WTC11 (cell line): Measurements from ENCODE around the gene NEXMIF. TPM values are rescaled to one million over a fixed set of nuclear protein-coding genes. Genes with fewer than 3 reads are reported as not detected.

Experiments
- AR ChIP-seq: fragments of 250-450 bp; sonication (Bioruptor Pico); IDR thresholded peaks from 2 replicates; pipeline ENCODE4 v1.9.0; 2021; ENCODE audit warnings: mild to moderate bottlenecking
- CREB1 ChIP-seq: sonication (generic); formaldehyde crosslinking; IDR thresholded peaks from 2 replicates; pipeline ENCODE4 v1.8.0; 2023; ENCODE audit warnings: mild to moderate bottlenecking, missing genetic modification reagents
- CREM ChIP-seq: sonication (generic); formaldehyde crosslinking; IDR thresholded peaks from 2 replicates; pipeline ENCODE4 v1.8.1; 2022; ENCODE audit warnings: mild to moderate bottlenecking, missing genetic modification reagents, moderate library complexity
- E2F4 ChIP-seq: sonication (generic); formaldehyde crosslinking; IDR thresholded peaks from 2 replicates; pipeline ENCODE4 v1.8.1; 2022; ENCODE audit warnings: low read depth, mild to moderate bottlenecking, moderate library complexity, missing genetic modification reagents, borderline replicate concordance
- E2F5 ChIP-seq: sonication (generic); formaldehyde crosslinking; IDR thresholded peaks from 2 replicates; pipeline ENCODE4 v1.8.1; 2022; ENCODE audit warnings: mild to moderate bottlenecking, moderate library complexity, missing genetic modification reagents
- FOXJ3 ChIP-seq: sonication (generic); formaldehyde crosslinking; IDR thresholded peaks from 2 replicates; pipeline ENCODE4 v1.9.0; 2021; ENCODE audit warnings: missing genetic modification reagents, mild to moderate bottlenecking, borderline replicate concordance
- MLX ChIP-seq: sonication (generic); formaldehyde crosslinking; IDR thresholded peaks from 2 replicates; pipeline ENCODE4 v1.8.1; 2023; ENCODE audit warnings: mild to moderate bottlenecking, missing genetic modification reagents, moderate library complexity
- NFE2L1 ChIP-seq: sonication (generic); formaldehyde crosslinking; IDR thresholded peaks from 2 replicates; pipeline ENCODE4 v1.8.1; 2023; ENCODE audit warnings: missing genetic modification reagents
- PRRX2 ChIP-seq: fragments of 250-450 bp; sonication (Bioruptor Pico); IDR thresholded peaks from 2 replicates; pipeline ENCODE4 v1.8.0; 2021; ENCODE audit warnings: mild to moderate bottlenecking
- RELA ChIP-seq: sonication (generic); formaldehyde crosslinking; IDR thresholded peaks from 2 replicates; pipeline ENCODE4 v1.8.1; 2022; ENCODE audit warnings: missing genetic modification reagents, mild to moderate bottlenecking, borderline replicate concordance
- SOX15 ChIP-seq: fragments of 250-450 bp; sonication (Bioruptor Pico); IDR thresholded peaks from 2 replicates; pipeline ENCODE4 v1.9.0; 2021; ENCODE audit warnings: mild to moderate bottlenecking
- TEAD1 ChIP-seq: sonication (generic); formaldehyde crosslinking; IDR thresholded peaks from 2 replicates; pipeline ENCODE4 v1.8.0; 2022; ENCODE audit warnings: mild to moderate bottlenecking, missing genetic modification reagents
- TP53 ChIP-seq: sonication (generic); formaldehyde crosslinking; IDR thresholded peaks from 2 replicates; pipeline ENCODE4 v1.8.1; 2023; ENCODE audit warnings: mild to moderate bottlenecking, missing genetic modification reagents
- ZNF219 ChIP-seq: sonication (generic); formaldehyde crosslinking; IDR thresholded peaks from 2 replicates; pipeline ENCODE4 v1.8.0; 2023; ENCODE audit warnings: missing genetic modification reagents, mild to moderate bottlenecking, borderline replicate concordance
- ZNF232 ChIP-seq: sonication (generic); formaldehyde crosslinking; IDR thresholded peaks from 2 replicates; pipeline ENCODE4 v1.8.0; 2022; ENCODE audit warnings: mild to moderate bottlenecking, missing genetic modification reagents
- total RNA-seq: library from RNA; stranded (reverse); gene quantifications from 3 replicates; pipeline ENCODE4 v1.2.3, GENCODE V29; 2021
- TF ChIP-seq, protein P1 (sequence below): sonication (generic); formaldehyde crosslinking; IDR thresholded peaks from 2 replicates; pipeline ENCODE4 v1.8.1; 2023; ENCODE audit warnings: mild to moderate bottlenecking, missing genetic modification reagents, borderline replicate concordance
- TF ChIP-seq, protein P2 (sequence below): sonication (generic); formaldehyde crosslinking; IDR thresholded peaks from 2 replicates; pipeline ENCODE4 v1.8.1; 2022; ENCODE audit warnings: mild to moderate bottlenecking, missing genetic modification reagents, moderate library complexity, borderline replicate concordance
- TF ChIP-seq, protein P3 (sequence below): fragments of 250-450 bp; sonication (Bioruptor Pico); conservative IDR thresholded peaks from 2 replicates; pipeline ENCODE4 v1.9.0; 2021; ENCODE audit warnings: mild to moderate bottlenecking
- TF ChIP-seq, protein P4 (sequence below): sonication (generic); formaldehyde crosslinking; IDR thresholded peaks from 2 replicates; pipeline ENCODE4 v1.8.1; 2023; ENCODE audit warnings: mild to moderate bottlenecking, missing genetic modification reagents
- TF ChIP-seq, protein P5 (sequence below): fragments of 250-450 bp; sonication (Bioruptor Pico); IDR thresholded peaks from 2 replicates; pipeline ENCODE4 v1.9.0; 2021; ENCODE audit warnings: mild to moderate bottlenecking

The NEXMIF gene
- total RNA-seq, 1 experiment from 2014 or later, result 0.94 TPM

- no peak for TF ChIP-seq AR (CRISPR knock-in tag)
- TF ChIP-seq, protein P1, sequence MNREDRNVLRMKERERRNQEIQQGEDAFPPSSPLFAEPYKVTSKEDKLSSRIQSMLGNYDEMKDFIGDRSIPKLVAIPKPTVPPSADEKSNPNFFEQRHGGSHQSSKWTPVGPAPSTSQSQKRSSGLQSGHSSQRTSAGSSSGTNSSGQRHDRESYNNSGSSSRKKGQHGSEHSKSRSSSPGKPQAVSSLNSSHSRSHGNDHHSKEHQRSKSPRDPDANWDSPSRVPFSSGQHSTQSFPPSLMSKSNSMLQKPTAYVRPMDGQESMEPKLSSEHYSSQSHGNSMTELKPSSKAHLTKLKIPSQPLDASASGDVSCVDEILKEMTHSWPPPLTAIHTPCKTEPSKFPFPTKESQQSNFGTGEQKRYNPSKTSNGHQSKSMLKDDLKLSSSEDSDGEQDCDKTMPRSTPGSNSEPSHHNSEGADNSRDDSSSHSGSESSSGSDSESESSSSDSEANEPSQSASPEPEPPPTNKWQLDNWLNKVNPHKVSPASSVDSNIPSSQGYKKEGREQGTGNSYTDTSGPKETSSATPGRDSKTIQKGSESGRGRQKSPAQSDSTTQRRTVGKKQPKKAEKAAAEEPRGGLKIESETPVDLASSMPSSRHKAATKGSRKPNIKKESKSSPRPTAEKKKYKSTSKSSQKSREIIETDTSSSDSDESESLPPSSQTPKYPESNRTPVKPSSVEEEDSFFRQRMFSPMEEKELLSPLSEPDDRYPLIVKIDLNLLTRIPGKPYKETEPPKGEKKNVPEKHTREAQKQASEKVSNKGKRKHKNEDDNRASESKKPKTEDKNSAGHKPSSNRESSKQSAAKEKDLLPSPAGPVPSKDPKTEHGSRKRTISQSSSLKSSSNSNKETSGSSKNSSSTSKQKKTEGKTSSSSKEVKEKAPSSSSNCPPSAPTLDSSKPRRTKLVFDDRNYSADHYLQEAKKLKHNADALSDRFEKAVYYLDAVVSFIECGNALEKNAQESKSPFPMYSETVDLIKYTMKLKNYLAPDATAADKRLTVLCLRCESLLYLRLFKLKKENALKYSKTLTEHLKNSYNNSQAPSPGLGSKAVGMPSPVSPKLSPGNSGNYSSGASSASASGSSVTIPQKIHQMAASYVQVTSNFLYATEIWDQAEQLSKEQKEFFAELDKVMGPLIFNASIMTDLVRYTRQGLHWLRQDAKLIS (CRISPR knock-in tag), result no peak
- TF ChIP-seq RELA (CRISPR knock-in tag), result no peak; the same call in 1 of the 2 replicates
- TF ChIP-seq ZNF219 (CRISPR knock-in tag), result peak; percentile 95; the same call in 1 of the 2 replicates
- peak; percentile 96 for TF ChIP-seq ZNF232 (CRISPR knock-in tag)
- peak; percentile 91; the same call in 1 of the 2 replicates for TF ChIP-seq E2F5 (CRISPR knock-in tag)
- TF ChIP-seq, protein P2, sequence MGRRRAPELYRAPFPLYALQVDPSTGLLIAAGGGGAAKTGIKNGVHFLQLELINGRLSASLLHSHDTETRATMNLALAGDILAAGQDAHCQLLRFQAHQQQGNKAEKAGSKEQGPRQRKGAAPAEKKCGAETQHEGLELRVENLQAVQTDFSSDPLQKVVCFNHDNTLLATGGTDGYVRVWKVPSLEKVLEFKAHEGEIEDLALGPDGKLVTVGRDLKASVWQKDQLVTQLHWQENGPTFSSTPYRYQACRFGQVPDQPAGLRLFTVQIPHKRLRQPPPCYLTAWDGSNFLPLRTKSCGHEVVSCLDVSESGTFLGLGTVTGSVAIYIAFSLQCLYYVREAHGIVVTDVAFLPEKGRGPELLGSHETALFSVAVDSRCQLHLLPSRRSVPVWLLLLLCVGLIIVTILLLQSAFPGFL (CRISPR knock-in tag), result no peak
- TF ChIP-seq NFE2L1 (CRISPR knock-in tag), result peak; percentile 96
- peak; percentile 88 for TF ChIP-seq TP53 (CRISPR knock-in tag)
- no peak; the same call in 1 of the 2 replicates for TF ChIP-seq MLX (CRISPR knock-in tag)
- 0 out of 2 replicates have a peak, but pooled peaks have one; percentile 95 for TF ChIP-seq TEAD1 (CRISPR knock-in tag)
- no peak for TF ChIP-seq PRRX2 (CRISPR knock-in tag)
- no peak for TF ChIP-seq FOXJ3 (CRISPR knock-in tag)
- TF ChIP-seq CREM (CRISPR knock-in tag), result no peak
- TF ChIP-seq, protein P3, sequence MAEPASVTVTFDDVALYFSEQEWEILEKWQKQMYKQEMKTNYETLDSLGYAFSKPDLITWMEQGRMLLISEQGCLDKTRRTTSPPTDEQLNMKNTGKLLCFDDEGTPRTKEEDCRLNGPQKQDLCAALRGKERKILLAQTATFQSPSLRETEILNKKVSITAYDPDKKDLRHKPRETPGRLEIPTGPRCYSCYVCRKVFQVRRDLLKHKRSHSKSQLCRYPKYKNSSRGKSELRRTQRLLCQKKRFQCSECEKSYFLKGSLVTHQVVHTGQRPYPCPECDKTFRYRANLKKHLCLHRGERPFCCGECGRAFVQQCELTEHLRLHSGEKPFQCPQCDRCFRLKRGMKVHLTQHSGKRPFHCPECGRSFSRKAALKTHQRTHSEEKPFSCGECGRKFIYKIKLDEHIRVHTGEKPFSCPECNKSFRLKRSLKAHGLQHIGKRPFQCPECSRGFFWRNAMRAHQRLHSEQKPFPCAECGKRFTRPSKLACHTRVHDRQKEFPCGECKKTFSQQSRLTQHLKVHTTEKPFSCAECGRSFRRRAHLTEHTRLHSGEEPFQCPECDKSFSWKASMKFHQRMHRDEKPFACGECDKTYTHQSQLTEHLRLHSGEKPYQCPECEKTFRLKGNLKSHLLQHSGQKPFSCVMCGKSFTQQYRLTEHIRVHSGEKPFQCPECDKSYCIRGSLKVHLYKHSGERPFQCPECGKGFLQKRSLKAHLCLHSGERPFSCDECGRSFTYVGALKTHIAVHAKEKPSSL (CRISPR knock-in tag), result no peak
- TF ChIP-seq, protein P4, sequence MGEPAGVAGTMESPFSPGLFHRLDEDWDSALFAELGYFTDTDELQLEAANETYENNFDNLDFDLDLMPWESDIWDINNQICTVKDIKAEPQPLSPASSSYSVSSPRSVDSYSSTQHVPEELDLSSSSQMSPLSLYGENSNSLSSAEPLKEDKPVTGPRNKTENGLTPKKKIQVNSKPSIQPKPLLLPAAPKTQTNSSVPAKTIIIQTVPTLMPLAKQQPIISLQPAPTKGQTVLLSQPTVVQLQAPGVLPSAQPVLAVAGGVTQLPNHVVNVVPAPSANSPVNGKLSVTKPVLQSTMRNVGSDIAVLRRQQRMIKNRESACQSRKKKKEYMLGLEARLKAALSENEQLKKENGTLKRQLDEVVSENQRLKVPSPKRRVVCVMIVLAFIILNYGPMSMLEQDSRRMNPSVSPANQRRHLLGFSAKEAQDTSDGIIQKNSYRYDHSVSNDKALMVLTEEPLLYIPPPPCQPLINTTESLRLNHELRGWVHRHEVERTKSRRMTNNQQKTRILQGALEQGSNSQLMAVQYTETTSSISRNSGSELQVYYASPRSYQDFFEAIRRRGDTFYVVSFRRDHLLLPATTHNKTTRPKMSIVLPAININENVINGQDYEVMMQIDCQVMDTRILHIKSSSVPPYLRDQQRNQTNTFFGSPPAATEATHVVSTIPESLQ (CRISPR knock-in tag), result no peak; the same call in 1 of the 2 replicates
- peak; percentile 94 for TF ChIP-seq E2F4 (CRISPR knock-in tag)
- no peak for TF ChIP-seq SOX15 (CRISPR knock-in tag)
- TF ChIP-seq, protein P5, sequence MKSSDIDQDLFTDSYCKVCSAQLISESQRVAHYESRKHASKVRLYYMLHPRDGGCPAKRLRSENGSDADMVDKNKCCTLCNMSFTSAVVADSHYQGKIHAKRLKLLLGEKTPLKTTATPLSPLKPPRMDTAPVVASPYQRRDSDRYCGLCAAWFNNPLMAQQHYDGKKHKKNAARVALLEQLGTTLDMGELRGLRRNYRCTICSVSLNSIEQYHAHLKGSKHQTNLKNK (CRISPR knock-in tag), result no peak
- TF ChIP-seq CREB1 (CRISPR knock-in tag), result no peak
Measured at GRCh38 chrX:74924449-74925224, 615 bp downstream of the NEXMIF start (continued).
